COR-L47 (cell line): ENCODE data around the gene CFAP54.
"Not testable (repeated sequence)": the region's sequence is repeated elsewhere in the genome, so short reads cannot be mapped to it uniquely, and the experiment has no call there.

Experiments
- DNase-seq: peaks from one replicate; lab custom pipeline; 2025; lab: John Stamatoyannopoulos, UW

CFAP54 gene

GRCh38 chr12:96489392-96490056 lies at the start of gene CFAP54:
Gene CFAP54 (plus strand): TSS chr12:96489577. CDS start chr12:96489610, 33 bp downstream.
- peak; percentile 93 for DNase-seq

- no peak for DNase-seq
These were observed 47.6 kb upstream of the CFAP54 start for GRCh38 chr12:96441816-96442215.

- no peak for DNase-seq
These were observed 46.5 kb upstream of the CFAP54 start for GRCh38 chr12:96442906-96443305.

- no peak for DNase-seq
These were observed 45.0 kb upstream of the CFAP54 start for GRCh38 chr12:96444399-96444798.

- DNase-seq, result no peak
These were observed 43.4 kb upstream of the CFAP54 start for GRCh38 chr12:96445691-96446583.

GRCh38 chr12:96447256-96447655 lies 42.1 kb upstream of the CFAP54 start:
- no peak for DNase-seq

- DNase-seq, result no peak
These were observed 41.1 kb upstream of the CFAP54 start for GRCh38 chr12:96448300-96448699.

GRCh38 chr12:96452261-96452922 lies 37.0 kb upstream of the CFAP54 start:
- no peak for DNase-seq

GRCh38 chr12:96454396-96454795 lies 35.0 kb upstream of the CFAP54 start:
- no peak for DNase-seq

- DNase-seq, result no peak
These were observed 33.0 kb upstream of the CFAP54 start for GRCh38 chr12:96456265-96456974.

GRCh38 chr12:96457191-96457930 lies 32.0 kb upstream of the CFAP54 start:
- no peak for DNase-seq

- not testable (repeated sequence) for DNase-seq
These were observed 30.1 kb upstream of the CFAP54 start for GRCh38 chr12:96459281-96459680.

GRCh38 chr12:96462571-96463280 lies 26.7 kb upstream of the CFAP54 start:
- DNase-seq, result no peak

- DNase-seq, result no peak
These were observed 23.5 kb upstream of the CFAP54 start for GRCh38 chr12:96465896-96466295.

GRCh38 chr12:96466939-96467751 lies 22.2 kb upstream of the CFAP54 start:
- no peak for DNase-seq

- no peak for DNase-seq
These were observed 17.9 kb upstream of the CFAP54 start for GRCh38 chr12:96471368-96472050.

- DNase-seq, result no peak
These were observed 17.0 kb upstream of the CFAP54 start for GRCh38 chr12:96472384-96472783.

GRCh38 chr12:96473394-96474093 lies 15.8 kb upstream of the CFAP54 start:
- DNase-seq, result no peak

GRCh38 chr12:96474206-96474605 lies 15.2 kb upstream of the CFAP54 start:
- DNase-seq, result no peak
